Renal cortex interstitium (tissue), 11 donors: ENCODE results near the gene SLC25A47. TPM values are rescaled to one million over a fixed set of nuclear protein-coding genes. Genes with fewer than 3 reads are reported as not detected.
"Not testable (repeated sequence)": the region's sequence is repeated elsewhere in the genome, so short reads cannot be mapped to it uniquely, and the experiment has no call there.

ENCODE experiments used
- DNase-seq, 11 donors: peaks; one replicate each; pipeline ENCODE4 v3.0.0-alpha.2; 2013; ENCODE audit warnings: low read depth in 9 of 11, low spot score in 4 of 11; ENCODE audit errors: extremely low read depth in 1 of 11
- polyA plus RNA-seq, 3 donors: library from polyadenylated mRNA; unstranded; fragments of 120-200 nt; gene quantifications; one replicate each; pipeline ENCODE4 v1.2.1, GENCODE V29; 2013; ENCODE audit not compliant: insufficient read length in 3 of 3

Gene SLC25A47
- polyA plus RNA-seq, 3 donors: not detected

DNA sequence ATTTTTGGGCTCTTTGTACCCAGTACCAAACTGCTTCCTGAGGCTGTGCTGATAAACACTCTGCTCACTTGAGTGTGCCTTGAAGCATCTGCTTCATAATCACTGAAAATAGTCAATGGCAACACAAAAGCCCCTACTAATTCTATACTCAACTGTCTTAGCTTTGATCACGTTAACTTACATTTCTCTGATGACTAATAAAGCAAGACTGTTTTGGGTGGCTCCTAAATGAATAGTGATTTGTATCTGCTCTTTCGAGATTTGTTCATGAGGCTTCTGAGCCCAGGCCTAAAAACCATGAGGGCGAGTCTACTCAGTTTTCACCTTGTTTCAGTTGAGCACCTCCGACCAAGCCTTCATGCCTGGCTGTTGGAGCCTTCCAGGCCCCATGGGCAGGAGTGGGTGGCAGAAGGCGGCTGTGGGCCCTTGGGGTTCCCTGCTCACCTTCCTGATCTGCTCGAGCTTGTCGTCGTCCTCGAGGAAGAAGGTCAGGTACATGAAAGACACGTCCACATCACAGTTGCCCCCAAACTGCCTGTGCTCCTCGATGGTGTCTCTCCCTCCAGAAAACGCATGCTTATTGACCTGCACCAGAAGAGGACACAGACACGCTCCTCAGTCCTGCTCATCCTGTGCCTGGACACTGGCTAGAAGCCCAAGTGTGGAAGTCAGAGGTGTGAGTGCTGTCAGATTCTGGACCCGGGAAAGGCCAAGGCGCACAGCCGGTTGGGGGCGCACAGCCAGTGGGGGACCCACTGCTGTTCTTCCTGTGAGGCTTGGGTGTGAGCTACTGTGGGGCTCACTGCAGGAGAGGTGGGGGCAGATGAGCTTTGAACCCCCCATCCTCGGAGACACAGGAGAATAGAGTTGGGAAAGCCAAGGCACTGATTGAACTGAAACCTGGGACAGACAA is 13.7 kb downstream of the SLC25A47 start:
- DNase-seq: no peak

DNA sequence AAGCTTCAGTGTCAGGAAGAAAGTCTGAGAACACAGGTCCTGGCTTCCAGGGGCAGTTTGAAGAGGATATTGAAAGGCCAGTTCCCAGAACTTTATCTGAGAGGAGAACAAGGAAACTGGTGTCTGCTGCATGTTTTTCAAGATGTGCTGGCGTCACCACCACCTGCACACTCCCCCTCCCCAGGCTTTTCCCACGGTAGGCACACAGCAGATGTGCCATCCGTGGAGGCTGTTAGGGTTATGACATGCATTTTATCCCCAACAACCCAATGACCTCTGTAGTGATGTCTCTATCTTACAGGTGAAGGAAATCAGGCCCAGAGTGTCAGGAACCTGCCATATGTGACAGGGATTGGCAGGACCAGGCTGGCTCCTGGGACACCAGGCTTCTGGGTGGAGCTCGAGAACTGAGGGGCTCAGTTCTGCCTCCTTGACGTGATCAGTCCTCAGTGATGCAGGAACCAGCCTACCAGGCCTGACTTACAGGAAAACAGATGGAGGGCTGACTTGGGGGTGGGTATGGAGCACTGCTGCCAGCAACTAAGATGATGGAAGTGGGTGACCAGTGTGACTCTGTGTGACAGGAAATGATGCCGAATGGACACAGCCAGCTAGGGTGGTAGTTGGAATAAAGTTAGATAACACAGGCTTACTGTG is 16.8 kb downstream of the SLC25A47 start:
- DNase-seq: no peak

DNA sequence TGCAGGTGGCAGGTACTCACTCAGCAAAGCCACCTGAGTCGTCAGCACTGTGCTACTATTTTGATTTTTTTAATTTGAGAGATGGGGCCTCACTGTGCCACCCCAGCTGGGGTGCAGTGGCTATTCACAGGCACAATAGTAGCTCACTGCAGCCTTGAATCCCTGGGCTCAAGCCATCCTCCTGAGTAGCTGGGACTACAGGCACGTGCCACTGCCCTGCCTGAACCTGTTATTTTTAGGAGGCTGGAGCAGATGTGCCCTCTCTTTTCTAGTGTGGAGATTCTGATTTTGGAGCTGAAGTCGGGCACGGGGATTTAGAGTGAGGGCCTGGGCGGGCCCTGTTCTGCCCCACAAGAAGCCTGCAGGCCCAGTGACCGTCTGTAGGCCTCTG is 17.3 kb downstream of the SLC25A47 start:
- DNase-seq: no peak

DNA sequence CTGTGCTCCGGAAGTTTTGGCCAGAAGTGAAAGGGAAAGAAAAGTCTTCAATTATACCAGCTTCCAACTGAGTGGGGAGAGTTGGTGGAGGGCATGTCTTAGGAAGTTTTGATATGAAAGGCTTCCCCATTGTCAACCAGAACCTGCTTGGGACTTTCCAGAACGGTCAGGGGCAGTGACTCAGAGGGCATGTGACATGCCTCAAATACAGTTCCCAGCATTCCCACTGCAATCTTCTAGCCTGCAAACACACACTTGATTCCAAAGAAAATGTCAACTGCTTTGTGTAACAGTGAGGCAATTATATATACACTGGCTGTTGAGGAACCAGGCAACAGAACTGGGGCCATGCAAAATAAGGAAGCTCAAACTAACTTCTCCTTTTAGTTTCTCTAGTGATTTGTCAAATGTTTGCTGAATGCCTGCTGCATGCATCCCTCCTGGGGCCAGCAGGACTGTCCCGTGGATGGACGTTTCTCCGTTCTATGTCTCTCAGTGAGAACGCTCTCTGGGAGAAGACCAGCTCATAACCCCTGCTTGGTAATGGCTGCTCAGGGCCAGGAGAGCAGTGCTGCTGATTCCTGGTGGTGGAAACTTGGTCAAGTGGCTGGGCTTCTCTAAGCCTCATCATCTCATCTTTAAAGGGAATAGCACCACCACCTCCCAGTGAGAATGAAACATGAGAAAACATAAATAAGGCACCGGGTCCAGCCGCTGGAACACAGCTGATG is 18.3 kb downstream of the SLC25A47 start:
- no peak for DNase-seq

DNA sequence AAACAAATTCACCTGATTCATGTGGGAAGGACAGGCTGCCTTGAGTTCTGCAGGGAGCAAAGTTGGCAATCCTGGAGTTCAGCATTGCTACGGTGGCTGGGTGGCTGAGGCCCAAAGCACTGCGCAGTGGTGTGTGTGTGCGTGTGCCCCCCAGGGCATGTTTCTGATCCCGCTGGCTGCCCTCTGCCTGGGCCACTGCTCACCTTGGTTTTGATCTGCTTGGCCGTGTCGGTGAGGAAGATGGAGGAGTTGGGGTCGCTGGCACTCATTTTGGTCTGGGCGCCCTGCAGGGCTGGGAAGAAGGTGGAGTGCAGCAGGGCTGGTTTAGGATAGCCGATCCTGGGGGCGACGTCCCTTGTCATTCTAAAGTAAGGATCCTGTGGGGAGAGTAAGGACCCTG is 19.1 kb downstream of the SLC25A47 start:
- DNase-seq: no peak

DNA sequence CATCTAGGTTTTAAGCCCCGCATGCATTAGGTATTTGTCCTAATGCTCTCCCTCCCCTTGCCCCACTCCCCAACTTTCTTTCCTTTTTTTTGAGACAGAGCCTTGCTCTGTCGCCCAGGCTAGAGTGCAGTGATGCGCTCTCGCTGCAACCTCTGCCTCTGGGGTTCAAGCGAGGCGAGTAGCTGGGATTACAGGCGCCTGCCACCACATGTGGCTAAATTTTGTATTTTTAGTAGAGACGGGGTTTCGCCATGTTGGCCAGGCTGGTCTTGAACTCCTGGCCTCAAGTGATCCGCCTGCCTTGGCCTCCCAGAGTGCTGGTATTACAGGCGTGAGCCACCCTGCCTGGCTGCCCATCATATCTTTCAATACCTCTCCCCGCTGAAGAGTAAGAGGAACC is 19.7 kb downstream of the SLC25A47 start:
- not testable (repeated sequence) for DNase-seq

DNA sequence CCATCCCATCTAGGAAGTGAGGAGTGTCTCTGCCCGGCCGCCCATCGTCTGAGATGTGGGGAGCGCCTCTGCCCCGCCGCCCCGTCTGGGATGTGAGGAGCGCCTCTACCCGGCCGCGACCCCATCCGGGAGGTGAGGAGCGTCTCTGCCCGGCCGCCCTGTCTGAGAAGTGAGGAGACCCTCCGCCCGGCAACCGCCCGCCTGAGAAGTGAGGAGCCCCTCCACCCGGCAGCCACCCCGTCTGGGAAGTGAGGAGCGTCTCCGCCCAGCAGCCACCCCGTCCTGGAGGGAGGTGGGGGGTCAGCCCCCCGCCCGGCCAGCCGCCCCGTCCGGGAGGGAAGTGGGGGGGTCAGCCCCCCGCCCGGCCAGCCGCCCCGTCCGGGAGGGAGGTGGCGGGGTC is 21.5 kb downstream of the SLC25A47 start:
- DNase-seq: not testable (repeated sequence)

DNA sequence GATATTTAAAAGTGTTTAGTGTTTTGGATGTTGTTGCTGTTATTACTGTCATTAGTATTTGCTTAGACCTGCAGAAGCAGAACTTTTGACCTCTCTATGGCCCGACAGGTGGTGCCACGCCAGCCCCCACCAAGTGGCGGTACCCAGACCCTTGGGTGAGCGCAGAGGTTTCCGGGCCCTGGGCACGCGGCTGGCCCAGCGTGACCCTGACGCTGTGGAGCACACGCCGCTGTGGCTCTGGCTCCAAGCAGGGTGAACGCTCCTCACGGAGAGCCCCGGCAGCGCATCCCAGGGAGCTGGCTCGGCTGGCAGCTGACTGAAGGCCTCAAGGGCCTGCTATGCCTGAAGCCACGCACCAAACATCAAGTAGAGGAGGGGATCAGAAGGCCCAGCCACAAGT is 22.6 kb downstream of the SLC25A47 start:
- DNase-seq: no peak

DNA sequence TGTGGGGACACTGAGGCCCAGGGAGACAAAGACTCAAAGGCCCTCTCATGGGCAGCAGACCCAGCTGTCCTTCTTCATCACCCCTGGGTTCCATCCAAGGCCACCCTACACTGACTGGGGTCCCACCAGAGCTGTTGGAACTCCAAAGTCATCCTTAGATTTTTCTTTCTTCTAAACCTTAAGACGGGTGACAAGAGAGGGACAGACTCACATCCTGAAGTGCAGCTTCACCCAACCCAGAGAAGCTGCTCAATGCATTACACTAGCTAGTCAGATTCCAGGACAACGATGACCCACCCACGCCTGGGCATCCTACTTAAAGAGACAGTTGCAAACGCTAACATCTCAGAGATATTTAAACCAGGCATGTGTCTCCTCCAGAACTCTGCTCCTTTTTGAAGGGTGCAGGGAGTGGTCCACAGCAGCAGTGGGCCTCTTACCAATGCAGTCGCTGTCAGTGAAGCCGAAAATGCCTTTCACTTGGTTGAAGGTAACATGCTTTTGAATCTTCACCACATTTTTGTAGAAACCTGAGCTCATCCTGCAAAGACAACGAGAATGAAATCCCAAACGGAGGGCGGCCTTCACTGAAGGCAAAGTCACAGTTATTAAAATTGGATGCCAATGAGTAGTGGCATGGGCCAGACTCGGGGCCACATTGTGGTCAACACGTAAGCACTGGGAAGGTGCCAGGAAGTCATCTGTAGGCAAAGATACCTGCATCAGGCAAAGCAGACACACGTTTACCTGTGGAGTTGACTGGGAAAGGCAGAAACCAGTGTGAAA is 23.4 kb downstream of the SLC25A47 start:
- DNase-seq: no peak

DNA sequence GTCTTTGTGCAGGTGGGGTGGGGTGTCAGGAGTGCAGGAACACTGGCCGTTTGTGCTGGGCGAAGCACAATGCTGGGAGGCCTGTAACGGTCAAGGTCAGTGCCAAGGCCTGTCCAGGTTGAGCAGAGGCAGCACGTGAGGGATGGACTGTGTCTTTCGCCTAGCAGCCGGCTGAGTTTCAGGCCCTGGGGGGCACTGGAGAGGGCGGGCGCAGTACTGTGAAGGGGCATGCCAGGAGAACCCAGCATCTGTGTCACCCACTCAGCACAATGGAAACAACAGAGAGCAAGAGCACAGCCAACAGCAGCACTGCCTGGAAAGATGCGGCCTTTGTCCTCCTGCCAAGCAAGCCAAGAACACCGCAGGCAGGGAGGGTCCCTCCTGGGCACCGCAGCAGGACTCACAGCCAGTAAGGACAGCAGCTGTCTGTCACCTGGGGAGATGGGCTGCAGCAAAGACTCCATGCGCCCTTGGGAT is 25.2 kb downstream of the SLC25A47 start:
- DNase-seq: no peak

DNA sequence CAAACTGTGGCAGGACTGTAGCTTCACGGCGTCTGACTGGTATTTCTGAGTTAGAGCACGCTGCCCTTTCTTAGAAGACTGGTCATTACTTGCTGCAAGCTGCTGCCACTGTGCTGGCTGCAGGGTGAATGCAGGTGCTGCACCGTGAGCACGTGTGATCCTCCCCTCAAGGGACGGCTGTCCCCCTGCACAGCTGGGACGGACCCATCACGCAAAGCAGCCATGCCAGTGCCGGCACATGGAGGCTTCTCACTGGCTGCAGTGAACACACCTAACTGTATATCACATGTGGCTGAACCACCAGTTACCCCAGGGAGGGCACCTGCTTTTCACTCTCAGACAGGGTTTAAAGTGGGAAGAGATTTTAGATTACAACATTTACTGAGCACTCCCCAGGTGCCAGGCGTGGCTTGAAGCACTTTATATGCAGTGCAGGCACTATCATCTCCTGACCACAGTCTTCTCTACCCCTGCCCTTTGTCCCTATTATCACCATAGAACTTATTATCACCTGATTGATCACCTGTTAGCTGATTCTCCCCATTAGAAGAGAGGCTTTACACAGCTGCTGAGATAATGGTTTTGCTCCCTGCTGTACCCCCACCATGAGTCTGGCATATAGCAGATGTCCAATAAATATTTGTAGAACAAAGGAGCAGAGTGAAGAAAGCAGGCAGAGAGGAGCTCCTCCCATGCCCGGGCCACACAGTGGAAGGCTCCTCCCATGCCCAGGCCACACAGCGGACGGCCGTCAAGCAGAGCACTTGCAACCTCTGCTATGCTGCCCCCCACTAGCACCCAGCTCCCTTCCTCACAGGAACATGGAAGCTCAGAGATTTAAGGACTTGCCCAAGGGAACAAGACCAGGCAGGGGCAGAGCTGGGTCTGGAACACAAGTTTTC is 25.9 kb downstream of the SLC25A47 start:
- DNase-seq: no peak

DNA sequence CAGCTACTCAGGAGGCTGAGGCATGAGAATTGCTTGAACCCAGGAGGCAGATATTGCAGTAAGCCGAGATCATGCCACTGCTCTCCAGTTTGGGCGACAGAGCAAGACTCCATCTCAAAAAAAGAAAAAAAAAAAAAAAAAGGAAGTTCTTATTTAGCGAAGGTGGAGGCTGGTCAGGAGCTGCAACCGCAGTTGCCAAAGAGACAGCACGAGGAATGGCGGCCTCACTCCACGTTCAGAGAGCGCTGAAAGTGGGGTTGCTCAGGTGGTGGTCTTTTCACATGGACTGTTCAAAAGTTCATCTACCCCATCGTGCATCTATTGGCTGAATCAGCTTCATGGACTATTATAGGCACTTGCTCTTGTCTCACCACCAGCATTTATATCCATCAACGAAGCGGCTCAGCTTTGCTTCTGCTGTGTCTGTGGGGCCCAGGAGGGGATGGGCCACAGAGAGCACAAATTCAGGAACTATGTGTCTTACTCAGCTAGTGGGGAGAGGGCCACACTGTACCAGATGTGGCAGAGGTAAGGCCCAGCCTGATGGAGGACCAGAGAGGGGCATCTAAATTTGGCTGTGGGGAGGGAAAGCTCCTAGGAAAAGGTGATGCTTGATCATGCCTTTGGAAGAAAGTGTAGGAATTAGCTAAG is 27.3 kb downstream of the SLC25A47 start:
- DNase-seq: no peak

DNA sequence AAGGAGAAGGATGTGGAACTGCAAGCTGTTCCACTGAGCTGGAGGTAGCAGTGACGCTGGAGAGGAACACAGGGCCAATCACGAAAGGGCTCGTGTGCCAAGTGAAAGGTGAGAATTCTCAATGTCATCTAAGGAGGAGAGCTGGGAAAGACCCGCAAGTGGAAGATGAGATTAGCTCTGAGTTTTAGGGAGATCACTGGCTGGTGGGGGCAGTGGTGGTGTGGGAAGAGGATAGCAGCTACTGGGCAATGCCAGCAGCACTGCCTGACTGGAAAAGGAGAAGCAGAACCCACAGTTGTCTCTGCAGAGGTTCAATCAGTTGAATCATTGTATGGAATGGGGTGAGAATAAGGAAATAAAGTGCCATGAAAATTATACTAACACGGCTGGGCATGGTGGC is 27.8 kb downstream of the SLC25A47 start:
- no peak for DNase-seq

DNA sequence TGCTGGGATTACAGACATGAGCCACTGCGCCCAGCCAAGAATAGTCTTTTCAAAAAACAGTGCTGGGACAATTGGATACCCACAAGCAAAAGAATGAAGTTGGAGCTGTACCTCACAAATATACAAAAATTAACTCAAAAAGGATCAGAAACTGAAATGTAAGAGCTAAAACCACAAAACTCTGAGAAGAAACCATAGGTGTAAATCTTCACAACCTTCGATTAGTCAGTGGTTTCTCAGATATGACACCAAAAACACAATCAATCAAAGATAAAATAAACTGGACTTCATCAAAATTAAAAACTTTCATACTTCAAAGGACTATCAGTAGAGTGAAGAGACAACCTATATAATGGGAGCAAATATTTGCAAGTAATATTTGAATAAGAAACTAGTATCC is 35.3 kb downstream of the SLC25A47 start:
- no peak for DNase-seq

DNA sequence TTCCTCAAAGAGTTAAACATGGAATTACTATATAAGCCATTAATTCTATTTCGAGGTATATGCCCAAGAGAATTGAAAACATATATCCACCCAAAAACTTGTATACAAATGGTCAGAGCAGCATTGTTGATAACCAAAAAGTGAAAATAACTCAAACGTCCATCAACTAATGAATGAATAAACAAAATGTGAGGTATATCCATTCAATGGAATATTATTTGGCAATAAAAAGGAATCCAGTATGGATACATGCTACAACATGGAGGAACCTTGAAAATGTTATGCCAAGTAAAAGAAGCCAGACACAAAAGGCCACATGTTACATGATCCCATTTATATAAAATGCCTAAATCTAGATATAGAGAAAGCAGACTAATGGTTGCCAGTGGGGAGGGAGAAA is 36.0 kb downstream of the SLC25A47 start:
- no peak for DNase-seq

DNA sequence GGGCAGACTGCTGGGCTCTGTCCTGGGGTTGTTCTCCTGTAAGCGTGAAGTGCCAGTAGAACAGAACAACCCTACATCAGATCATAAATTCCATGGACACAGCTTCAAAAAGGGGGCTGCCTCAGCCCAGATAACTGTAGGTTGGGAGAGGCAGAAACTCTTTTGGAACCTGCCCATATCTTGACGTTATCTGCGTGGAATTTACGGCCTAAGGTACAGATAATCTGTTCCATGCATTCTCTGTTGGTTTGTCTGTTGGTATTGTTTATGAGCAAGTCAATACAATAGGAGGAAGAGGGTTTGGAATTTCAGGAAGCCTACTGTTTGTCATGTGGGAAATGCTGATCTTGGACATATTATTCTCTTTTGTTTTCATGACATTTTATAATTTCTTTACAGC is 36.7 kb downstream of the SLC25A47 start:
- DNase-seq: no peak

DNA sequence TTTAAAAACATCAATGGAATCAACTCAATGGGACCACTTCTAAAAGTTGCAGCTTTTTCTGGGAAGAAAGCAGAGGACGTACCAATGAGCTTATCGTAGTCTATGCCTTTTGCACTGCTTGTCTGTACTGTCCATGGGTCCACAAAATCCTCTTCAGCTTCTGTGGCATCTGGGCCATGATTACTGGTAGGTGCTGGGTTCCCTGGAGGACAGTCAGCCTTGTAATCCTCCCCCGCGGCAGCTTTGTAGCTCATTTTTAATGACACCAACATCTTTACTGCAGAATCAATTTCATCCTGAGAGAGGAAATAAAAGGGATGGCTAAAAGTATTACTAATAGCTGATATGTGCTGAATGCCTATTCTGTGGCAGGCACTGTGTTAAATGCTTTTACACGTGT is 38.5 kb downstream of the SLC25A47 start:
- no peak for DNase-seq
